DMS114 treated with DMSO at 0.1 percent for 48 hours (cell line): ENCODE results near the gene PEX10.

Experiments
- DNase-seq: peaks from one replicate; lab custom pipeline; 2025; ENCODE audit not compliant: unreplicated experiment; lab: John Stamatoyannopoulos, UW

The PEX10 gene

DNA sequence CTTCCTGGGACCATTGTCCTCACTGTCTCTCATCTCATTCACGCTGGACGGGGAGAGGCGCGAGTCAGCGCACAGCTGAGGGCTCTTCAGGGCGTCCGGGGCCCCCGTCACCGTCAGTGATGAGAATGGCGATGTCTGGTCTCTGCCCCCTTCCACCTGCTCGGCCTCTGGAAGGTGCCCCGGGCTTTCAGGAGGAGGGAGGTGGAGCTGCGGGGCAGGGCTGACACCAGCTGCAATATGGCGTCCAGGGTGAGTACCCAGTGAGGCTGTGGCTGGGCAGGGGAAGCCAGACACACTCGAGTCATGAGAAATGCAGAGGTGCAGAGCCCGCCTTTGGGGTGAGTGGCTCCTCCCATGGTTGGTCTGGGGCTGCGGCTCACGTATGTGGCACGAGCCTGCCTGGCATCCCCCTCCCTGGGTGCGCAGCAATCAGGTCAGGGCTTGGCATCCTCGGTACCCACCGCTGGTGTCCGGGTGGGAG lies 36.1 kb downstream of the PEX10 start:
- no peak for DNase-seq

GRCh38 chr1:2375923-2376260 lies 36.5 kb downstream of the PEX10 start:
- no peak for DNase-seq

GRCh38 chr1:2375246-2375922 lies 37.0 kb downstream of the PEX10 start:
- DNase-seq, result no peak

DNA sequence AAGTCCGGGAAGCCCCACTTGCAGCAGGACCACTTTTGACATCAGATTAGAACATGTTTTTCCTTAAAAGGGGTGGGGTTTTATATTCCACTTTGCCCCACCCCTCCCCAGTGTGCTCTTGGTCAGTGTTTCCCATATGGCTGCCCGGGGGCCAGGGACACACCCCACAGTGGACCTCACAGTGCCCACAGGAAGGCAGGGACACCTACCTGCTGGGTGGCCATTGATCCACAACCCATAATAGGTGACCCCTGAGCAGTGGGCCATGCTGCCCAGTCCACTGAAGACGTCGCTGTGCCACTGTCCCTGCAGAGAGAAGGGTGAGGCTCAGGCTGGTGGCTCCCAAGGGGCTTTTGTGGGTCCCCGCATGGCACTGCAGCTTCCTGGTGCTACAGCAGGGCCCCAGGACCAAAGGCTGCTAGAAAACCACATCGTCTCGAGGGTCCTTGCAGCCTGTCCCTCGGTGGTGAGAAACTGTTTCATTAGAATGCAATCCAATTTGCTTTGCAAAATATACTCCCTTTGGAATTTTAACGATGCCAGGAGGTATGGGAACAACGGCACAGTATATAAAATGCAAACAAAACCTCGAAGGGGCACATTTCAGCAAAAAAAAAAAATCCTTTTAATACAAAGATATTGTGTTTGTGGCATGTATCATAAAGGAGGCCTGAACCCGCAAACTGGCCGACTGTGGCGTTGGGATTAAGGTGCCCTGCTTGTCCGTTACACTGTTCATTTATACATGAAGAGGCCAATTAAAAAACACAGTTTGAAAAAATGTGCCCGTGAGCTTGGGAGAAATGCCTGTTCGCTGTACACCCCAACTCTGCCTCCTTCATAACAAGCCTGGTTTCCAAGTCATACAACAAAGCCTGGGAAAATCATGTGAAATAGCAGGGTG lies 37.9 kb downstream of the PEX10 start:
- no peak for DNase-seq

GRCh38 chr1:2373551-2374251 lies 38.7 kb downstream of the PEX10 start:
- DNase-seq, result no peak

DNA sequence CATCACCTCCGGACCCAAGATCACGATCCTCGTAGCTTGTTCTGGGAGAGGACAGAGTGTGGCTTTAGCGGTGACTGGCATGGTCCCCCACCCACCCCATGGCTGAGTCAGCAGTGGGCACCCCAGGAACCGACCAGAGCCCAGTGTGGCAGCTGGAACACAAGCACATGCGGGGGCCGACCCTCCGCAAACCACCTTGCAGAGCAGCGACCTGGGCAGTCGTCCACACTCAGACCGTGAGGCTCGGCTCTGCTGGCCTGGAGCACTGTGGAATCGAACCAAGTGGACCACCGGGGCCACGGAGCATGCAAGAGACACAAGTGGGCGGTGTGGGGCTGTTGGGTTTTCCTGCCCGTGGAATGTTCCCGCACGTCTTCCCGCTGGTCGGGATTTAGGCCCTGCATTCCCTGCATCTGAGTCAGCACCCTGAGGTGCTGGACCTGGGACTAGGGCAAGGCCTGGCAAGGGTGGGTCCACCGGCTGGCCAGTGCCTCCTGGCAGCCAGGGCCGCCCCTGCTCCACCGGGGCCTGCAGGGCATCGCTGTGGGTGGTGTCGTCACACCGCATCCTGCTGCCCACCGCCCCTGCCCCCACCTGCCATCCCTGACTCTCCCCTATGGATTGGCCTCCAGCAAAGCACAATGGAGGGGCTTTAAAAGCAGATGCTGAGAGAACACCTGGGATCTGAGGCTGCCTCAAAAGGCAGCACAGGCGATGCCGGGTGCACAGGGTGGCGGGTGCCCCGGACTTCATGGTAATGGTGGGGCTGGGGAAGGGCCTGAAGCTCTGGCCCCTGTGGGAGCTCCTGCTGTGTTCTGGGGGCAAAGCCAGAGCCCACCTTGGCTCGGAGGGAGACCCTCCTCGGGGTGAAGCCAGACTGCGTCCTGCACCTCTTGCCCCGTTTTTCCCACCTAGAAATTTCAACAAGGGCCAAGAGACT lies 39.5 kb downstream of the PEX10 start:
- DNase-seq, result no peak

DNA sequence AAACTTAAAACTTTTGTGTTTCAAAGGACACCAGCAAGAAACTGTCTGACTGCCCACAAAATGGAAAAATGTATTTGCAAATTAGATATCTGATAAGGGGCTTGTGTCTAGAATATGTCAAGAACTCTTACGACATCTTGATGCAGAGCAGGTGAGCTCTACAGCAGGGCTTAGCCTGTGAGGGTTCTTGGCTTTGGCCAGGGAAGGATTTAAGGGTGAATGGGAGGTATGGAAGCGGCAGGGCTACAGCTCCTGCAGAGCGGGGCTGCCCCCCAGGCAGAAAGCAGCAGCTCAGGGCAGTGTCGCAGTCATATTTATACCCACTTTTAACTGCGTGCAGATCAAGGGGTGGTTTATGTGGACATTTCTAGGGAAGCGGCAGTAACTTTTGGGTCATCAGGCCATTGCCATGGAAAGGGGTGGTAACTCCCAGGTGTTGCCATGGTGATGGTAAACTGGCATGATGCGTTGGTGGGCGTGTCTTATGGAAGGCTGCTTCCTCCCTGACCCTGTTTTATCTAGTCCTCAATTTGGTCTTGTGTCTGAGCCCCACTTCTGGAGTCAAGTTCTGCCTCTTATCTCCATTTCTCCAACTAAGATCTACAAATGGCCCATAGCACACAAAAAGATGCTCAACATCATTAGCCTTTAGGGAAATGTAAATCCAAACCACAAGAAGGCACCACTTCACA lies 44.2 kb downstream of the PEX10 start:
- DNase-seq, result no peak

GRCh38 chr1:2363847-2364513 lies 48.4 kb downstream of the PEX10 start:
- DNase-seq, result no peak

DNA sequence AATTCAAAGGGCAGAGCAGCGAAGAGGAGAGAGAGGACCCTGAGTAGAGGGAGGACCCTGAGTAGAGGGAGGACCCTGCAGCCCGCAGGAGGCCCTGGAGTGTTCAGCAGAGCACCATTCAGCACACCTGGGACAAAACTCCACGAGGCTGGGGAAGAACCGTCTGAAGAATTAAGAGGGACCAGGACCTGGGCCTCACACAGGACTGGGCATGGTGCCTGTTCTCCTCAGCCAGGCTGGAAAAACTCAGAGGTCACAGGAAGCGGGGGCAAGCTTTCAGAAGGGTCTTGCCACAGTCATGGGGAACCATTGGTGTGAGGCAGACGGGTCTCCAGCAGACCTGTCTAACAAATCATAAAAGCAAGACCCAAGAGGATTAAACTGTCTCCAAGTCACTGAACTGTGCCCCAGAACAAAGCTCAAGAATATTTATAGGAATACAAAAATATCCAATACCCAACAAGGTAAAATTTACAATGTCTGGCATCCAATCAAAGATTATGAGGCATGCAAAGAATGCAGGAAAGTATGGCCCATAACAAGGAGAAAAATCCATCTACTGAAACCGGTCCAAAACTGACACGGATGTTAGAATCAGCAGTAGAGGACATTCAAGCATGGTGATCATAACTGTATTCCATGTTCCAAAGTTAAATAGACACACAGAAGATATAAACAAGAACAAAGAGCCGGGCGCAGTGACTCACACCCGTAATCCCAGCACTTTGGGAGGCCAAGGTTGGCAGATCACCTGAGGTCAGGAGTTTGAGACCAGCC lies 51.6 kb downstream of the PEX10 start:
- DNase-seq, result no peak

DNA sequence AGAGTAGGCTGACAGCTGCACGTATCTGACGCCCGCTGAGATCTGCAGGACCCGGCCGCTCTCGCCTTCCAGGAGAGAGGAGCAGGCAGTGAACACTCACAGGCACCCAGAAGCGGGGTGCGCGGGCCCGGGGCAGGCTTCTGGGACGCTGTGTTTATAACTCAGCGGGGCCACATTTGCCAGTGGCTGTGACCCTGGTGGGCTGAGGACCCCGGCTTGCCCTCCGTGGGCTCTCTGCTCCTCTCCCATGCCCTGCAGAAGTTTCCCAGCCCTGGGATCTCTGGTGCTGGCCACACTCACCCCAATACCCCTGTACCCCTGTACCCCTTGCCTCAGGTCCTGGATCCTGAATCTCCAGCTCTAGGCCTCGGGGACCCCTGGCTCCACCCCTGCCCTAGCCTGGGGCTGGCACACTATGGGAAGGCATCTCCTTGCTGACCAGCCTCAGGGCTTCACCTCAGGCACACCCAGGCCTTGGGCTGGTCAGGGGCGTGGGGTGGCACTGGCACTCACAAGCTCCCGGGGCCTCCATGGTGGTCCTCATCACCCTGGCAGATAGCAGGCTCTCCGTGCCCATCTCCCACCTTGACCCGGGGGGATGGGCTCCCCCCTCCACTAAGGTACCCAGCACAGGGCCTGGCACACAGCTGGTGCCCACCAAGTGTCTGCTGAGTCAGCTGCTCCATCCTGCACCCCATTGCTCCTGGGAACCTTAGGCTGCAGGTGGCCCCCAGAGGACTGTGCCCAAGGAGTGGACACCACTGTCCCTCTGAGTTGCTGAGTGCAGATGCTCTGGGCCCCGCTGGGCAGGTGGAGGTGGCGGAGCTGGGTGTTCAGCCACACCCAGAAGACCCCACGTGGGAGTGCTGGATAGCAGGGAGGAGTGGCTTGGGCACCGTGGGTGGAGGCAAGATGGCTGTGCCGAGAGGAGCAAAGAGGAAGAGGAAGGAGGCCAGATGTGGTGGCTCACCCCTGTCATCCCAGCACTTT lies 53.4 kb downstream of the PEX10 start:
- no peak for DNase-seq

DNA sequence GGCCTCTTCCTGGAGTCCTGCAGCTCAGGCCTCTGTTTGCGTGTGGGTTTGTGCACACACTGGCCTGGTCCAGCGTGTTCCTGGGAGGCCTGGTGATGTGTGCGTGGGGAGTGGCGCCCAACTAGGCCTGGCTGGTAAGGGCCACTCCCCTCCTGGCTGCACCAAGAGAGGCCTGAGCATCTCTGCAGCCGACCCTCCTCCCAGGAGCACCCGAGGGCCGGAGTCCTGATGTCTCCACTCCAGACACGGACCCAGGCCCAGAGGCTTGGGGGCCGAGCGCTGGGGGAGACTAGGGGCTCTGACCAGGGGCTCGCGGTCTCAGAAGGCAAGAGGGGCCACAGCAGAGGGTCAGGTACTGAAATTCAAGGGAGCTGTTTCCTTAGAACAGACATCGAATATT lies 54.3 kb downstream of the PEX10 start:
- no peak for DNase-seq

DNA sequence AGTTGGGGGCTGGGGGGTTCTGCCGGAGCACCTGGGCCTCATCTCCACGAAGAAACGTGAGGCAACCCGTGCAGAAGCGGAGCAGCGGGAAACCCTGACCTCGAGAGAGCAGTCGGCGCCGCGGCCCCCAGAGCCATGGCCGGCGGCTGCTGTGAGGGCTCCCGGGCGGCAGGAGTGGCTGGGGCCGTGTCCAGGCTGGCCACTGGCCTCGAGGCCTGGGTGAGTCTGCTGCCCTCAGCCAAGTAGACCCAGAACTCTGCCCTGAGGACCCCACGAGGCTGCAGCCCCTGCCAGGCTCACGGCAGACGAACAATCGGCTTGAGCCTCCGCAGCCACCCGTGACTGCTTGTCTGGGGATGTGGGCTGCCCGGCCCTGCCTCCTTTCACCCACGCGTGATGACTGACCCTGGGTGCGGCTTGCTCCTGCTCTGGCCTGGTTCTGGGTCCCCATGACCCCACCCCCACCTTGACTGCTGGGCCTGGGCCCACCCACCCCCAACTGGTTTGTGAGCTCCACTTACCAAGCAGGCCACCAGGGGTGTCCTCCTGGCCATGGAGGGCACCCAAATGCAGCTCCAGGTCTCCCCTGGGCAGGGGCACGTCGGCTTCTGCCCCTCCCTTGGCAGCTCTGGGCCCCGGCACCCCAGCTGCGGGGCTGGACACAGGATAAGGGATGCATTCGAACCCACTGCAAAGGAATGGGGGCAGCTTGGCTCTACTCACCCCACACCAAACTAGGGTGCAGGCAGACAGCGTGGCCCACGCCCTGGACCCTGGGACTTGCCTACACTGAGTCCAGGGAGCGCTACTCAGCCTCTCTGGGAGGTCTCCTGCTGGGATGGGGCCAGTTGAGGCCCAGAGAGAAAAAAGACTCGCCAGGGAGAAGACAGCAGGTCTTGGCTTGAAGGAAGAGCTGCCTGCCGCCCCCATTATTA lies 55.2 kb downstream of the PEX10 start:
- DNase-seq, result no peak

DNA sequence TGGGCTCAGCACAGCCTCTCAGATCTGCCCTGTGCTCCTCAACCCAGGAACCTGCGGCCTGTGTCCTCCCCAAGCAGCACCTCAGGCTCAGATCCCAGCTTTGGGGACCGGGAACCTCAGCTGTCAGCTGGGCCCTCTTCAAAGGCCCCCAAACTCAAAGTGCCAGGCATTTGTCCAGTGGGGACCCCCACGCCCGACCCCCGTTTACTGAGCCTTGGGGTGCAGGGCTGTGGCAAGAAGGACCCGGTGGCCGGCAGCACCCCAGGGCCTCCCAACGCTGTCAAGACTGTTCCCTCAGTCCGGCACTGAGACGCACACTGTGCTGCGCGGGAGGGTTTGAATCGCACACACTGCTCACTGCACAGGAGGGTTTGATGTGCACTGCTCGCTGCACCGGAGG lies 56.0 kb downstream of the PEX10 start:
- DNase-seq, result no peak

GRCh38 chr1:2355373-2356261 lies 56.7 kb downstream of the PEX10 start:
- DNase-seq, result no peak

DNA sequence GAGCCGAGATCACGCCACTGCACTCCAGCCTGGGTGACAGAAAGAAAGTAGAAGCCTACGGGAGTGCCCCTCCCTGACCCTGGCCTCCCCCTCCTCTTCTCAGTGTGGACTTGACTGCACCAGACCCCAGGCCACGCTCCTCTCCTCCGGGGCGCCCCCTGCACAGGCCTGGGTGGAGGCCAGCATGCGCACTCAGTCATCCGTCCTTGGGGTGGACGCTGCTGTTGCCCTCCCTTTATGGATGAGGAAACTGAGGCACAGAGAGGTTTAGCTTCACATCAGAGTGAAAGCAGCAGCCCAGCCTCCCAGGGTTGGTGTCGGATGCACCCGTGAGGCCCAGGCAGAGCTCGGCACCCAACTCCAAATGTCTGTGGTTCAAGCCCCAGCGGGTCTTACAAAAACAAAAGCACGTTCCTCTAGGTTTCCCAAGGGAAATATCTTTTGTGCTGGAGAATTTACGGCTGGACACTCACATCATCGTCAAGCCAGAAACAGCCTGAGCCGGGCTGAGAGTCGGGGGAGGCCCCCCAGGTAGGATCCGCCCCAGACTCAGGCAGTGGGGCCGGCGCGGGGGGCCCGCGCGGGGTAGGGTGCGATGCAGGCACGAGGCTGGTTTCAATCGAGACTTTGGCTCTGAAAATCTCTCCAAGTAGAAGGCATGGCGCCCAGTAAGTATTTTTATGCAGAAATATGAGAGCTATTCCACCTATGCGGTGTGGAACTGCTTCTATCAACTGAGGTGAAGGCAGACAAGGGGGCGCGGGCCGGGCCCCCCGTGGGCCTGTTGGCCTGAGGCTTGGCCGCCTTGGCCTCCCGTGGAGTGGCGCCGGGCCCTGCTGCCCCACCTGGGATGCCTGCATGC lies 57.6 kb downstream of the PEX10 start:
- DNase-seq, result no peak
